ENCODE results near the gene RNF215.

The RNF215 gene

GRCh38 chr22:30372915-30373314 lies 14.3 kb downstream of the RNF215 start:
- DNase-seq: no peak
- in situ Hi-C loops (cut with HindIII; ENCODE audit: low pct_ligation_motif_present, low pct_unique_long_range_greater_than_20kb, low sequenced_read_pairs): no loop called here

GRCh38 chr22:30371981-30372380 lies 15.2 kb downstream of the RNF215 start:
- in situ Hi-C loops (cut with HindIII; ENCODE audit: low pct_ligation_motif_present, low pct_unique_long_range_greater_than_20kb, low sequenced_read_pairs): no loop called here
- DNase-seq: no peak

GRCh38 chr22:30371321-30371720 lies 15.9 kb downstream of the RNF215 start:
- in situ Hi-C loops (cut with HindIII; ENCODE audit: low pct_ligation_motif_present, low pct_unique_long_range_greater_than_20kb, low sequenced_read_pairs): no loop called here
- DNase-seq: no peak

- in situ Hi-C loops (cut with HindIII; ENCODE audit: low pct_ligation_motif_present, low pct_unique_long_range_greater_than_20kb, low sequenced_read_pairs): no loop called here
- no peak for DNase-seq
Measured at GRCh38 chr22:30370641-30371230, 16.5 kb downstream of the RNF215 start.

GRCh38 chr22:30368420-30368819 lies 18.8 kb downstream of the RNF215 start:
- DNase-seq: no peak
- in situ Hi-C loops (cut with HindIII; ENCODE audit: low pct_ligation_motif_present, low pct_unique_long_range_greater_than_20kb, low sequenced_read_pairs): no loop called here

- no peak for DNase-seq
- in situ Hi-C loops (cut with HindIII; ENCODE audit: low pct_ligation_motif_present, low pct_unique_long_range_greater_than_20kb, low sequenced_read_pairs): no loop called here
Measured at GRCh38 chr22:30365891-30366290, 21.3 kb downstream of the RNF215 start.

GRCh38 chr22:30362651-30363281 lies 24.4 kb downstream of the RNF215 start:
- in situ Hi-C loops (cut with HindIII; ENCODE audit: low pct_ligation_motif_present, low pct_unique_long_range_greater_than_20kb, low sequenced_read_pairs): no loop called here
- DNase-seq: no peak

GRCh38 chr22:30361916-30362650 lies 25.1 kb downstream of the RNF215 start:
- DNase-seq: no peak
- in situ Hi-C loops (cut with HindIII; ENCODE audit: low pct_ligation_motif_present, low pct_unique_long_range_greater_than_20kb, low sequenced_read_pairs): no loop called here

- in situ Hi-C loops (cut with HindIII; ENCODE audit: low pct_ligation_motif_present, low pct_unique_long_range_greater_than_20kb, low sequenced_read_pairs): no loop called here
- no peak for DNase-seq
Measured at GRCh38 chr22:30358541-30358940, 28.7 kb downstream of the RNF215 start.

GRCh38 chr22:30357650-30358215 lies 29.5 kb downstream of the RNF215 start:
- DNase-seq: no peak
- in situ Hi-C loops (cut with HindIII; ENCODE audit: low pct_ligation_motif_present, low pct_unique_long_range_greater_than_20kb, low sequenced_read_pairs): no loop called here

GRCh38 chr22:30357236-30357570 lies 30.0 kb downstream of the RNF215 start:
- in situ Hi-C loops (cut with HindIII; ENCODE audit: low pct_ligation_motif_present, low pct_unique_long_range_greater_than_20kb, low sequenced_read_pairs): no loop called here
- no peak for DNase-seq

GRCh38 chr22:30356449-30357235 lies 30.6 kb downstream of the RNF215 start, which contains the start of the genes CCDC157 and SF3A1:
CCDC157 (plus strand) TSS chr22:30357007; CDS start chr22:30366001, 8,994 bp downstream.
SF3A1 (minus strand) TSS chr22:30356894; CDS start chr22:30356792, 102 bp downstream.
- peak; percentile 86 for DNase-seq

GRCh38 chr22:30354644-30355043 lies 32.6 kb downstream of the RNF215 start:
- DNase-seq: no peak
- in situ Hi-C loops (cut with HindIII; ENCODE audit: low pct_ligation_motif_present, low pct_unique_long_range_greater_than_20kb, low sequenced_read_pairs): no loop called here

More at GRCh38 chr22:30356449-30357235, 30.6 kb downstream of the RNF215 start, which contains the start of the genes CCDC157 and SF3A1:
- in situ Hi-C loops (cut with HindIII; ENCODE audit: low pct_ligation_motif_present, low pct_unique_long_range_greater_than_20kb, low sequenced_read_pairs): no loop called here

GRCh38 chr22:30351226-30351625 lies 36.0 kb downstream of the RNF215 start:
- in situ Hi-C loops (cut with HindIII; ENCODE audit: low pct_ligation_motif_present, low pct_unique_long_range_greater_than_20kb, low sequenced_read_pairs): no loop called here
- no peak for DNase-seq

- no peak for DNase-seq
- in situ Hi-C loops (cut with HindIII; ENCODE audit: low pct_ligation_motif_present, low pct_unique_long_range_greater_than_20kb, low sequenced_read_pairs): no loop called here
Measured at GRCh38 chr22:30348809-30349208, 38.4 kb downstream of the RNF215 start.

- in situ Hi-C loops (cut with HindIII; ENCODE audit: low pct_ligation_motif_present, low pct_unique_long_range_greater_than_20kb, low sequenced_read_pairs): no loop called here
- DNase-seq: no peak
Measured at GRCh38 chr22:30348404-30348803, 38.8 kb downstream of the RNF215 start.

- in situ Hi-C loops (cut with HindIII; ENCODE audit: low pct_ligation_motif_present, low pct_unique_long_range_greater_than_20kb, low sequenced_read_pairs): no loop called here
- no peak for DNase-seq
Measured at GRCh38 chr22:30347255-30347892, 39.8 kb downstream of the RNF215 start.

GRCh38 chr22:30344447-30345200 lies 42.6 kb downstream of the RNF215 start:
- no peak for DNase-seq

More at GRCh38 chr22:30344447-30345200, 42.6 kb downstream of the RNF215 start:
- in situ Hi-C loops (cut with HindIII; ENCODE audit: low pct_ligation_motif_present, low pct_unique_long_range_greater_than_20kb, low sequenced_read_pairs): no loop called here
